Activated T-helper 9 cell treated with anti-CD3 and anti-CD28 coated beads, Interleukin-2, amount 50 U/mL, for 16 hours (primary cell): Measurements from ENCODE around the gene MRPL52.
"Not testable (repeated sequence)": the region's sequence is repeated elsewhere in the genome, so short reads cannot be mapped to it uniquely, and the experiment has no call there.

ENCODE experiments used
- DNase-seq: peaks from one replicate; pipeline ENCODE4 v3.0.0-alpha.2; 2020; ENCODE audit warnings: low read depth

Gene MRPL52

GRCh38 chr14:22811722-22812121 is 18.0 kb upstream of the MRPL52 start:
- DNase-seq = no peak

GRCh38 chr14:22812744-22813143 is 16.9 kb upstream of the MRPL52 start:
- DNase-seq = no peak

GRCh38 chr14:22813145-22813544 is 16.5 kb upstream of the MRPL52 start:
- no peak for DNase-seq

- no peak for DNase-seq
Observed at GRCh38 chr14:22814373-22814772, 15.3 kb upstream of the MRPL52 start.

GRCh38 chr14:22814941-22815713 is 14.6 kb upstream of the MRPL52 start, which contains the start of gene SLC7A7:
SLC7A7 (minus strand) TSS chr14:22815435; CDS start chr14:22813398, 2,037 bp downstream.
- no peak for DNase-seq

GRCh38 chr14:22819151-22819988 is 10.3 kb upstream of the MRPL52 start:
- no peak for DNase-seq

- no peak for DNase-seq
Observed at GRCh38 chr14:22820731-22821130, 9.0 kb upstream of the MRPL52 start.

GRCh38 chr14:22821193-22822015 is 8.3 kb upstream of the MRPL52 start:
- DNase-seq = no peak

- DNase-seq = no peak
Observed at GRCh38 chr14:22822016-22822570, 7.6 kb upstream of the MRPL52 start.

- peak; percentile 49 for DNase-seq
Observed at GRCh38 chr14:22822571-22823098, 7.1 kb upstream of the MRPL52 start.

GRCh38 chr14:22824711-22825359 is 4.9 kb upstream of the MRPL52 start:
- no peak for DNase-seq

- DNase-seq = not testable (repeated sequence)
Observed at GRCh38 chr14:22829076-22829660, 519 bp upstream of the MRPL52 start.

- no peak for DNase-seq
Observed at GRCh38 chr14:22830443-22831010, 840 bp downstream of the MRPL52 start.

- no peak for DNase-seq
Observed at GRCh38 chr14:22835505-22835904, 5.8 kb downstream of the MRPL52 start.

- no peak for DNase-seq
Observed at GRCh38 chr14:22836301-22837113, 6.8 kb downstream of the MRPL52 start, which contains the start of gene MMP14. MMP14 (plus strand) TSS chr14:22836585; CDS start chr14:22836818, 233 bp downstream.

- no peak for DNase-seq
Observed at GRCh38 chr14:22837114-22837749, 7.5 kb downstream of the MRPL52 start.

- no peak for DNase-seq
Observed at GRCh38 chr14:22837750-22838538, 8.3 kb downstream of the MRPL52 start.

GRCh38 chr14:22838631-22839041 is 8.9 kb downstream of the MRPL52 start:
- no peak for DNase-seq
